Stomach (tissue), 4 donors: ENCODE measurements around the gene NAT8.

Experiments
- CTCF ChIP-seq, 7 experiments: fragments of 450-650 bp in 4 of 7; fragments of 200-600 bp in 3 of 7; sonication (generic) in 3 of 7; IDR thresholded peaks; one replicate each; pipeline ENCODE4 v1.5.1; 2016 to 2019; ENCODE audit warnings: antibody characterized with exemption in 7 of 7, control low read depth in 2 of 7, mild to moderate bottlenecking in 1 of 7
- POLR2A ChIP-seq, 4 donors: fragments of 450-650 bp; IDR thresholded peaks; one replicate each; pipeline ENCODE4 v1.6.1; 2016; ENCODE audit warnings: antibody characterized with exemption in 4 of 4, control low read depth in 2 of 4, mild to moderate bottlenecking in 1 of 4, moderate library complexity in 1 of 4
- POLR2AphosphoS5 ChIP-seq, 3 donors: sonication (generic); formaldehyde crosslinking; IDR thresholded peaks; one replicate each; pipeline ENCODE4 v1.6.1; 2016; ENCODE audit warnings: antibody characterized with exemption in 3 of 3

GRCh38 chr2:73641767-73642062 is 507 bp downstream of the NAT8 start:
- no peak for TF ChIP-seq CTCF (IDR thresholded peaks at IDR 0.05)
- TF ChIP-seq POLR2A (IDR thresholded peaks at IDR 0.05): no peak
- no peak for TF ChIP-seq POLR2AphosphoS5 (IDR thresholded peaks at IDR 0.05)
